Breast epithelium (tissue), 4 donors: Measurements from ENCODE around the gene LRG1. TPM values are rescaled to one million over a fixed set of nuclear protein-coding genes. Genes with fewer than 3 reads are reported as not detected.

Experiments
- DNase-seq, 2 donors: peaks; one replicate each; pipeline ENCODE4 v3.0.0-alpha.2; 2019; ENCODE audit warnings: low spot score in 2 of 2
- H3K27ac ChIP-seq, 2 donors: fragments of 200-600 bp; sonication (generic) in 1 of 2; one replicate each; pipeline ENCODE4 v1.5.1; 2016 to 2019; ENCODE audit warnings: mild to moderate bottlenecking in 1 of 2
- H3K27me3 ChIP-seq, 2 donors: fragments of 200-600 bp; sonication (generic) in 1 of 2; one replicate each; pipeline versions ENCODE4 v1.5.1 to v1.6.0; 2017 to 2019; ENCODE audit warnings: control low read depth in 1 of 2, mild to moderate bottlenecking in 1 of 2
- H3K36me3 ChIP-seq: fragments of 200-600 bp; one replicate; pipeline ENCODE4 v1.5.1; 2019
- H3K4me1 ChIP-seq, 2 donors: fragments of 200-600 bp; sonication (generic); one replicate each; pipeline ENCODE4 v1.5.1; 2016 to 2019; ENCODE audit warnings: control low read depth in 1 of 2
- H3K4me3 ChIP-seq, 3 donors: fragments of 200-600 bp; sonication (generic); 1 replicate in 2 of 3; 2 replicates in 1 of 3; pipeline ENCODE4 v1.5.1; 2016 to 2019; ENCODE audit warnings: mild to moderate bottlenecking in 3 of 3, moderate library complexity in 2 of 3
- H3K9me3 ChIP-seq, 2 donors: fragments of 200-600 bp; sonication (generic) in 1 of 2; one replicate each; pipeline ENCODE4 v1.5.1; 2016 to 2019; ENCODE audit warnings: control low read depth in 1 of 2
- CTCF ChIP-seq, 3 donors: fragments of 450-650 bp; IDR thresholded peaks; one replicate each; pipeline ENCODE4 v1.5.1; 2016 to 2017; ENCODE audit warnings: antibody characterized with exemption in 3 of 3, mild to moderate bottlenecking in 3 of 3, moderate library complexity in 3 of 3
- POLR2A ChIP-seq: fragments of 450-650 bp; IDR thresholded peaks from one replicate; pipeline ENCODE4 v1.6.1; 2016; ENCODE audit warnings: antibody characterized with exemption, mild to moderate bottlenecking, moderate library complexity
- POLR2AphosphoS5 ChIP-seq, 3 donors: sonication (generic); formaldehyde crosslinking; IDR thresholded peaks; one replicate each; pipeline ENCODE4 v1.6.1; 2017; ENCODE audit warnings: antibody characterized with exemption in 3 of 3
- intact Hi-C: fragments of 100-400 bp; cut with DNase I; formaldehyde crosslinking; loops from one replicate; pipeline ENCODE4 v1.15.1; 2023; ENCODE audit warnings: low total_unique reads
- total RNA-seq, 3 donors: library from RNA; depleted of rRNA; stranded (reverse); fragments of >200 nt; gene quantifications; one replicate each; pipeline ENCODE4 v1.1.0, GENCODE V29; 2016

The LRG1 gene
- total RNA-seq, 3 donors from 2014 or later, result 0.64 to 14.7 (median 5.7) TPM

- Histone ChIP-seq H3K4me1 (peaks cover 0 to 3% of the 10 kb centered on the region in 2 donors), H3K27me3 (peaks cover 13 to 63% of the 10 kb centered on the region in 2 donors), H3K9me3 (no peaks in the 10 kb centered on the region), H3K27ac (no peak overlapping the region), H3K36me3 (no peaks in the 10 kb centered on the region), H3K4me3 (no peak overlapping the region)
- DNase-seq, result no peak
- intact Hi-C loops, result no loop called here
- no peak for TF ChIP-seq POLR2A
Observed at GRCh38 chr19:4582980-4583842, 43.4 kb upstream of the LRG1 start.

- no peak for DNase-seq
- H3K27me3 ChIP-seq, result peaks cover 13 to 69% of the 10 kb centered on the region in 2 donors
- H3K27ac ChIP-seq, result no peak overlapping the region
- H3K9me3 ChIP-seq, result no peaks in the 10 kb centered on the region
- intact Hi-C loops, result no loop called here
- peak overlapping the region; percentile 9 to 64 (median 41) for H3K4me3 ChIP-seq
- no peak for TF ChIP-seq CTCF (IDR thresholded peaks at IDR 0.05)
- TF ChIP-seq POLR2A, result no peak
- no peak for TF ChIP-seq POLR2AphosphoS5 (IDR thresholded peaks at IDR 0.05)
- peaks cover 0 to 3% of the 10 kb centered on the region in 2 donors for H3K4me1 ChIP-seq
- no peaks in the 10 kb centered on the region for H3K36me3 ChIP-seq
Observed at GRCh38 chr19:4581666-4582553, 42.1 kb upstream of the LRG1 start.

GRCh38 chr19:4580961-4581665 lies 41.3 kb upstream of the LRG1 start:
- intact Hi-C loops, result no loop called here
- peaks cover 0 to 3% of the 10 kb centered on the region in 2 donors for H3K4me1 ChIP-seq
- TF ChIP-seq POLR2AphosphoS5 (IDR thresholded peaks at IDR 0.05) (no peak), POLR2A (no peak), CTCF (IDR thresholded peaks at IDR 0.05) (no peak)
- H3K36me3 ChIP-seq, result no peaks in the 10 kb centered on the region
- no peak overlapping the region for H3K27ac ChIP-seq
- no peak for DNase-seq
- H3K27me3 ChIP-seq, result peaks cover 13 to 74% of the 10 kb centered on the region in 2 donors
- peak overlapping the region; percentile 37 to 64 (median 41) for H3K4me3 ChIP-seq
- no peaks in the 10 kb centered on the region for H3K9me3 ChIP-seq

- peak overlapping the region in 1 of 2 donors; percentile 38 for H3K27ac ChIP-seq
- intact Hi-C loops, result no loop called here
- peaks cover 0 to 3% of the 10 kb centered on the region in 2 donors for H3K4me1 ChIP-seq
- DNase-seq, result no peak
- no peaks in the 10 kb centered on the region for H3K36me3 ChIP-seq
- peak overlapping the region; percentile 37 to 64 (median 41) for H3K4me3 ChIP-seq
- no peaks in the 10 kb centered on the region for H3K9me3 ChIP-seq
- H3K27me3 ChIP-seq, result peaks cover 13 to 76% of the 10 kb centered on the region in 2 donors
- TF ChIP-seq CTCF (IDR thresholded peaks at IDR 0.05), result no peak
- TF ChIP-seq POLR2A, result no peak
- TF ChIP-seq POLR2AphosphoS5 (IDR thresholded peaks at IDR 0.05), result no peak
Observed at GRCh38 chr19:4580021-4580901, 40.4 kb upstream of the LRG1 start.
